ENCODE measurements around the gene ASB2. TPM values are rescaled to one million over a fixed set of nuclear protein-coding genes. Genes with fewer than 3 reads are reported as not detected.

The ASB2 gene
- polyA plus RNA-seq, 3 donors = 0.25 to 2.5 (median 1.4) TPM

DNA sequence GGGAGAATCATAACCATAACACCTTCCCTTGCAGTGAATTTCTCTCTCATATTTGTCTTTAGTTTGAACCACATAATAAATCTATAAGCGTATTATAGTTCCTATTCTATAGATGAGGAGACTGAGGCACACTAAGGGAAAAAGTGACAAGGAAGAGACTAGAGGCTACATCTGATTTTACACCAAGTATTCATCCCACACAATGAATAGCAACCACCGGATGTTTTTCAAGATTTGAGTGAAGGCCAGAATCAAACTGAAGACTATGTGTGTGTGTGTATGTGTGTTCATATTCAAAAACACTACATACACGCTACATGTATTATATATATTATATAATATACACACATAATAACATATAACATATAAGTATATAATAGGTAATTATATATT is 4.7 kb downstream of the ASB2 start:
- Mint-ChIP-seq H3K27me3 (ENCODE audit: low read depth in 3 of 3) (peaks cover 3 to 14% (median 7%) of the 10 kb centered on the region in 3 donors), H3K9me3 (peaks cover 0 to 1% (median 0%) of the 10 kb centered on the region in 7 donors), H3K36me3 (peaks cover 0 to 8% of the 10 kb centered on the region in 2 donors), H3K4me1 (peaks cover 68% of the 10 kb centered on the region), H3K4me3 (no peak overlapping the region), H3K27ac (peak overlapping the region in 2 of 7 donors; percentile 78 to 91)
- DNase-seq = no peak
- H2AFZ ChIP-seq (ENCODE audit: insufficient read depth, low read depth, low read length, poor library complexity, severe bottlenecking) = no peak overlapping the region
- H3K4me2 ChIP-seq (replicated peaks; ENCODE audit: extremely low read depth, low read length, poor library complexity, severe bottlenecking) = peak overlapping the region; percentile 77
- no CpG with 5 or more reads among the region's 3 CpGs for WGBS (ENCODE audit: insufficient coverage)
- TF ChIP-seq, protein P1, sequence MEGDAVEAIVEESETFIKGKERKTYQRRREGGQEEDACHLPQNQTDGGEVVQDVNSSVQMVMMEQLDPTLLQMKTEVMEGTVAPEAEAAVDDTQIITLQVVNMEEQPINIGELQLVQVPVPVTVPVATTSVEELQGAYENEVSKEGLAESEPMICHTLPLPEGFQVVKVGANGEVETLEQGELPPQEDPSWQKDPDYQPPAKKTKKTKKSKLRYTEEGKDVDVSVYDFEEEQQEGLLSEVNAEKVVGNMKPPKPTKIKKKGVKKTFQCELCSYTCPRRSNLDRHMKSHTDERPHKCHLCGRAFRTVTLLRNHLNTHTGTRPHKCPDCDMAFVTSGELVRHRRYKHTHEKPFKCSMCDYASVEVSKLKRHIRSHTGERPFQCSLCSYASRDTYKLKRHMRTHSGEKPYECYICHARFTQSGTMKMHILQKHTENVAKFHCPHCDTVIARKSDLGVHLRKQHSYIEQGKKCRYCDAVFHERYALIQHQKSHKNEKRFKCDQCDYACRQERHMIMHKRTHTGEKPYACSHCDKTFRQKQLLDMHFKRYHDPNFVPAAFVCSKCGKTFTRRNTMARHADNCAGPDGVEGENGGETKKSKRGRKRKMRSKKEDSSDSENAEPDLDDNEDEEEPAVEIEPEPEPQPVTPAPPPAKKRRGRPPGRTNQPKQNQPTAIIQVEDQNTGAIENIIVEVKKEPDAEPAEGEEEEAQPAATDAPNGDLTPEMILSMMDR (IDR thresholded peaks at IDR 0.05) = no peak
- no peaks in the 10 kb centered on the region for H3K27me3 ChIP-seq (ENCODE audit: control insufficient read depth in 2 of 2, insufficient read depth in 2 of 2, low read length in 2 of 2)
- H3K9ac ChIP-seq (ENCODE audit: insufficient read depth, low read length, poor library complexity, severe bottlenecking) = no peak overlapping the region
- no peaks in the 10 kb centered on the region for H4K20me1 ChIP-seq (ENCODE audit: insufficient read depth, low read length)
- intact Hi-C loops (cut with micrococcal nuclease) = loop anchor here (2.0 kb wide), 2 partner anchors 17 to 31 kb away; no protein-coding TSS in a partner anchor
- H3K9me3 ChIP-seq (replicated peaks in 1 of 2; ENCODE audit: control insufficient read depth in 1 of 2, insufficient read depth in 1 of 2, low read length in 2 of 2) = no peaks in the 10 kb centered on the region
- peaks cover 57 to 60% of the 10 kb centered on the region in 2 donors for H3K4me1 ChIP-seq (ENCODE audit: control insufficient read depth in 1 of 2, insufficient read depth in 2 of 2, low read length in 2 of 2)
- peak overlapping the region in 1 of 2 donors; percentile 83 for H3K27ac ChIP-seq (ENCODE audit: low read depth in 1 of 2, low read length in 2 of 2)
- no peaks in the 10 kb centered on the region for H3K79me2 ChIP-seq (ENCODE audit: insufficient read depth, low read length)
- H3K4me3 ChIP-seq (replicated peaks in 1 of 3; ENCODE audit: low read depth in 2 of 3, low read length in 3 of 3) = no peak overlapping the region
- H3K36me3 ChIP-seq (replicated peaks in 1 of 2; ENCODE audit: control insufficient read depth in 1 of 2, insufficient read depth in 2 of 2, low read length in 2 of 2) = no peaks in the 10 kb centered on the region

DNA sequence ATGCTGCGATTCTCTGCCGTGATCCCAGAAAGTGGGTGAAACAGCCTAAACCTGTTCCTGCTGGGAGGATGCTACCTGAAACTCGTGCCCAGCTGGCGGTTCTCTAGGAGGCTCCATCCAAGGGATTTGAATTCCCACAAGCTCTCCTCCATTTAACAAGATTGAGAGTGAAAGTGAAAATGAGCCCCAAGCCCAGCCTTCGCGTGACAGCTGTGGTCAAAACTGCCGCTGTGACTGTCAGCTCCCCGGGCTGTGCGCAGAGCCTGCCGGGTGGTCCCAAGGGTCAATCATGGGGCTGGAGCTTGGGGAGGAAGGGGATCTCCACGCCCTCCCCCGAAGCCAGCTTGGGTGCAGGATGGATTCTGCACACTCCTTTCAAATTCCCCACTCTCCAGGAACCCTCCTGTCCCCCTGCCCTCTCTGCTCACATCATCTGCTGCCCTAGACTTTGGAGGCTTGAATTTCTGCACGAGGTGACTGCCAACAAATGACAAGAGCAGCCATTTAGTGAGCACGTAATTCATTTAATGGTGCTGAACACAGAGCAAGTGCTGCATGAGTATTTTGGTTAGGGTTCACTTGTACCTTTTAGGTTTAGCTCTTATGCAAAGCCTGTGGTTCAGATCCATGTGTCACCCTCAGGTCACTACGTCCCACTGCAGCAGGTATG is 5.3 kb downstream of the ASB2 start:
- H3K9me3 Mint-ChIP-seq = peaks cover 0 to 1% (median 0%) of the 10 kb centered on the region in 7 donors
- peaks cover 68% of the 10 kb centered on the region for H3K4me1 Mint-ChIP-seq
- DNase-seq = peak; percentile 75 to 86 (median 77)
- H3K36me3 ChIP-seq (replicated peaks in 1 of 2; ENCODE audit: control insufficient read depth in 1 of 2, insufficient read depth in 2 of 2, low read length in 2 of 2) = no peaks in the 10 kb centered on the region
- H3K27me3 Mint-ChIP-seq (ENCODE audit: low read depth in 3 of 3) = peaks cover 3 to 14% (median 6%) of the 10 kb centered on the region in 3 donors
- H3K36me3 Mint-ChIP-seq = peaks cover 0 to 8% of the 10 kb centered on the region in 2 donors
- H4K20me1 ChIP-seq (ENCODE audit: insufficient read depth, low read length) = no peaks in the 10 kb centered on the region
- peak overlapping the region; percentile 68 for H3K9ac ChIP-seq (ENCODE audit: insufficient read depth, low read length, poor library complexity, severe bottlenecking)
- H3K4me1 ChIP-seq (ENCODE audit: control insufficient read depth in 1 of 2, insufficient read depth in 2 of 2, low read length in 2 of 2) = peaks cover 54 to 57% of the 10 kb centered on the region in 2 donors
- peak overlapping the region; percentile 23 to 91 (median 88) for H3K27ac Mint-ChIP-seq
- peak overlapping the region; percentile 77 for H3K4me2 ChIP-seq (replicated peaks; ENCODE audit: extremely low read depth, low read length, poor library complexity, severe bottlenecking)
- intact Hi-C loops (cut with micrococcal nuclease) = loop anchor here (1.0 to 2.0 kb wide), 3 partner anchors 11 to 30 kb away; no protein-coding TSS in a partner anchor
- no peaks in the 10 kb centered on the region for H3K9me3 ChIP-seq (replicated peaks in 1 of 2; ENCODE audit: control insufficient read depth in 1 of 2, insufficient read depth in 1 of 2, low read length in 2 of 2)
- WGBS (ENCODE audit: insufficient coverage) = 4% methylated on average over 3 of the region's 15 CpGs
- peak overlapping the region in 1 of 2 donors; percentile 83 for H3K27ac ChIP-seq (ENCODE audit: low read depth in 1 of 2, low read length in 2 of 2)
- TF ChIP-seq, protein P1 (IDR thresholded peaks at IDR 0.05) = peak; percentile 55
- H3K27me3 ChIP-seq (ENCODE audit: control insufficient read depth in 2 of 2, insufficient read depth in 2 of 2, low read length in 2 of 2) = no peaks in the 10 kb centered on the region
- no peaks in the 10 kb centered on the region for H3K79me2 ChIP-seq (ENCODE audit: insufficient read depth, low read length)
- H3K4me3 Mint-ChIP-seq = peak overlapping the region; percentile 90 to 98
- peak overlapping the region; percentile 55 to 77 (median 69) for H3K4me3 ChIP-seq (replicated peaks in 1 of 3; ENCODE audit: low read depth in 2 of 3, low read length in 3 of 3)
- H2AFZ ChIP-seq (ENCODE audit: insufficient read depth, low read depth, low read length, poor library complexity, severe bottlenecking) = peak overlapping the region; percentile 73
